Osteoblast (primary cell): ENCODE measurements around the gene DLG2. TPM values are rescaled to one million over a fixed set of nuclear protein-coding genes. Genes with fewer than 3 reads are reported as not detected.

Experiments
- DNase-seq: peaks from one replicate; pipeline ENCODE4 v3.0.0; 2011; ENCODE audit warnings: low spot score, mixed read lengths; ENCODE audit not compliant: insufficient read length; ENCODE audit errors: missing footprints
- H2AFZ ChIP-seq: 2 replicates; pipeline ENCODE4 v1.6.0; 2011; ENCODE audit warnings: mild to moderate bottlenecking, low read length
- H3K27ac ChIP-seq: 2 replicates; pipeline ENCODE4 v1.5.1; 2011; ENCODE audit warnings: mild to moderate bottlenecking, low read depth, low read length, moderate library complexity
- H3K27me3 ChIP-seq: 2 replicates; pipeline ENCODE4 v1.6.0; 2012; ENCODE audit warnings: mild to moderate bottlenecking, control low read depth, inconsistent platforms, low read length, moderate library complexity; ENCODE audit not compliant: insufficient read depth
- H3K36me3 ChIP-seq: 2 replicates; pipeline ENCODE4 v1.5.1; 2011; ENCODE audit warnings: mild to moderate bottlenecking, low read length, control low read depth, moderate library complexity; ENCODE audit not compliant: insufficient read depth
- H3K4me1 ChIP-seq: 2 replicates; pipeline ENCODE4 v1.5.1; 2011; ENCODE audit warnings: mild to moderate bottlenecking, low read length, control low read depth, moderate library complexity; ENCODE audit not compliant: insufficient read depth
- H3K4me2 ChIP-seq: 2 replicates; pipeline ENCODE4 v1.6.0; 2011; ENCODE audit warnings: mild to moderate bottlenecking, low read length; ENCODE audit not compliant: insufficient read depth
- H3K4me3 ChIP-seq: fragments of 200-600 bp; sonication (generic); 3 replicates; pipeline ENCODE4 v1.5.1; 2012; ENCODE audit warnings: mild to moderate bottlenecking, low read length, inconsistent platforms; ENCODE audit not compliant: insufficient read depth
- H3K79me2 ChIP-seq: 2 replicates; pipeline ENCODE4 v1.6.0; 2012; ENCODE audit warnings: mild to moderate bottlenecking, low read length, control low read depth, inconsistent platforms; ENCODE audit not compliant: insufficient read depth
- H3K9me3 ChIP-seq: 2 replicates; pipeline ENCODE4 v1.5.1; 2011; ENCODE audit warnings: low read depth, low read length, control low read depth
- H4K20me1 ChIP-seq: 2 replicates; pipeline ENCODE4 v1.6.0; 2012; ENCODE audit warnings: mild to moderate bottlenecking, low read length, control low read depth; ENCODE audit not compliant: insufficient read depth
- CTCF ChIP-seq: IDR thresholded peaks from 2 replicates; pipeline ENCODE4 v1.5.1; 2011; ENCODE audit warnings: mild to moderate bottlenecking, low read depth, low read length, moderate library complexity; ENCODE audit errors: extremely low read depth
- total RNA-seq: library from RNA; depleted of rRNA; stranded (reverse); fragments of >200 nt; gene quantifications from 2 replicates; pipeline ENCODE4 v1.2.3, GENCODE V29; 2012

The DLG2 gene
- total RNA-seq, 1 donor = 3.3 TPM

GRCh38 chr11:83998921-83999320, 1628.2 kb downstream of the DLG2 start:
- no peak for DNase-seq
- H3K9me3 ChIP-seq = no peaks in the 10 kb centered on the region
- no peak overlapping the region for H3K4me2 ChIP-seq
- H3K27me3 ChIP-seq = no peaks in the 10 kb centered on the region
- H3K36me3 ChIP-seq = no peaks in the 10 kb centered on the region
- no peaks in the 10 kb centered on the region for H4K20me1 ChIP-seq
- no peaks in the 10 kb centered on the region for H3K79me2 ChIP-seq
- no peak for TF ChIP-seq CTCF
- H3K4me1 ChIP-seq = no peaks in the 10 kb centered on the region
- H3K4me3 ChIP-seq = no peak overlapping the region
- H2AFZ ChIP-seq = no peak overlapping the region
- H3K27ac ChIP-seq = no peak overlapping the region

GRCh38 chr11:83990160-83990733, 1636.9 kb downstream of the DLG2 start:
- H3K79me2 ChIP-seq = no peaks in the 10 kb centered on the region
- H3K4me3 ChIP-seq = no peak overlapping the region
- H2AFZ ChIP-seq = no peak overlapping the region
- H4K20me1 ChIP-seq = no peaks in the 10 kb centered on the region
- H3K9me3 ChIP-seq = no peaks in the 10 kb centered on the region
- no peak for DNase-seq
- H3K4me1 ChIP-seq = no peaks in the 10 kb centered on the region
- no peaks in the 10 kb centered on the region for H3K27me3 ChIP-seq
- TF ChIP-seq CTCF = no peak
- no peaks in the 10 kb centered on the region for H3K36me3 ChIP-seq
- H3K27ac ChIP-seq = no peak overlapping the region
- no peak overlapping the region for H3K4me2 ChIP-seq

- no peak overlapping the region for H2AFZ ChIP-seq
- H3K4me3 ChIP-seq = no peak overlapping the region
- H3K4me1 ChIP-seq = no peaks in the 10 kb centered on the region
- H3K79me2 ChIP-seq = no peaks in the 10 kb centered on the region
- no peak for TF ChIP-seq CTCF
- no peaks in the 10 kb centered on the region for H3K9me3 ChIP-seq
- DNase-seq = no peak
- no peak overlapping the region for H3K27ac ChIP-seq
- no peaks in the 10 kb centered on the region for H3K27me3 ChIP-seq
- no peaks in the 10 kb centered on the region for H3K36me3 ChIP-seq
- no peaks in the 10 kb centered on the region for H4K20me1 ChIP-seq
- H3K4me2 ChIP-seq = no peak overlapping the region
Observed at GRCh38 chr11:83982825-83983224, 1644.3 kb downstream of the DLG2 start.

- H3K36me3 ChIP-seq = no peaks in the 10 kb centered on the region
- no peaks in the 10 kb centered on the region for H3K79me2 ChIP-seq
- no peaks in the 10 kb centered on the region for H3K9me3 ChIP-seq
- H3K4me2 ChIP-seq = no peak overlapping the region
- no peaks in the 10 kb centered on the region for H3K27me3 ChIP-seq
- H2AFZ ChIP-seq = no peak overlapping the region
- H3K4me1 ChIP-seq = no peaks in the 10 kb centered on the region
- TF ChIP-seq CTCF = no peak
- no peak overlapping the region for H3K27ac ChIP-seq
- DNase-seq = no peak
- no peak overlapping the region for H3K4me3 ChIP-seq
- H4K20me1 ChIP-seq = no peaks in the 10 kb centered on the region
Observed at GRCh38 chr11:83979593-83979992, 1647.6 kb downstream of the DLG2 start.
